Measurements from ENCODE around the gene PRKCB. TPM values are rescaled to one million over a fixed set of nuclear protein-coding genes. Genes with fewer than 3 reads are reported as not detected.

The PRKCB gene
- polyA plus RNA-seq, 2 of the 4 experiments (the other 2 are of a cell fraction): 0.09 to 0.22 TPM

- FAIRE-seq: no peak
- no peak for DNase-seq (ENCODE audit: low read depth in 1 of 2, low spot score in 1 of 2)
- H3K4me3 ChIP-seq: no peak overlapping the region
- no peak overlapping the region for H3K27ac ChIP-seq
- TF ChIP-seq RARB (CRISPR knock-in tag; IDR thresholded peaks at IDR 0.05): no peak
- no peak for TF ChIP-seq CBX2 (IDR thresholded peaks at IDR 0.05; ENCODE audit: borderline replicate concordance, low read depth)
- TF ChIP-seq RNF2 (IDR thresholded peaks at IDR 0.05; ENCODE audit: borderline replicate concordance, low read depth): no peak
- no peak for TF ChIP-seq PBX3 (IDR thresholded peaks at IDR 0.05)
- no peak for TF ChIP-seq EHF (CRISPR knock-in tag; IDR thresholded peaks at IDR 0.05)
- no peak for TF ChIP-seq JUNB (IDR thresholded peaks at IDR 0.05)
- TF ChIP-seq PHF8 (IDR thresholded peaks at IDR 0.05; ENCODE audit: borderline replicate concordance, low read depth): no peak
- no peak for TF ChIP-seq CHD4 (IDR thresholded peaks at IDR 0.05; ENCODE audit: borderline replicate concordance)
- no peak for TF ChIP-seq HOXB5 (CRISPR knock-in tag; IDR thresholded peaks at IDR 0.05)
- no peak for TF ChIP-seq CHD2 (IDR thresholded peaks at IDR 0.05; ENCODE audit: low read length, partially characterized antibody)
- TF ChIP-seq ELK1 (IDR thresholded peaks at IDR 0.05; ENCODE audit: low read depth, low read length): no peak
- no peak for TF ChIP-seq NPAS2 (CRISPR knock-in tag; IDR thresholded peaks at IDR 0.05; ENCODE audit: borderline replicate concordance)
- TF ChIP-seq KDM5A (IDR thresholded peaks at IDR 0.05): no peak
- TF ChIP-seq USF2 (IDR thresholded peaks at IDR 0.05): no peak
- TF ChIP-seq RCOR1 (IDR thresholded peaks at IDR 0.05; ENCODE audit: low read depth, low read length): no peak
- no peak overlapping the region for H3K4me2 ChIP-seq
- no peaks in the 10 kb centered on the region for H3K9me3 ChIP-seq
- POLR2A ChIA-PET: interaction anchor here (0.5 kb wide), 1 partner anchor 159 kb away, joined by 4 read pairs; no protein-coding TSS in a partner anchor
- CTCF ChIA-PET: interaction anchor here (1.5 to 1.8 kb wide), 2 partner anchors 25 to 153 kb away, joined by 3 to 5 read pairs; no protein-coding TSS in a partner anchor
- ATAC-seq: no peak
- no peaks in the 10 kb centered on the region for H3K4me1 ChIP-seq
- 0% methylated on average over 2 of the region's 2 CpGs for WGBS (ENCODE audit: missing lambda C conversion rate)
These were observed 263.1 kb downstream of the PRKCB start for GRCh38 chr16:24098896-24099295.

- TF ChIP-seq KDM1A (IDR thresholded peaks at IDR 0.05; ENCODE audit: low read depth) (no peak), ZC3H11A (IDR thresholded peaks at IDR 0.05) (no peak), HOXB5 (CRISPR knock-in tag; IDR thresholded peaks at IDR 0.05) (no peak), HOXA7 (CRISPR knock-in tag; IDR thresholded peaks at IDR 0.05) (no peak), FOSB (CRISPR knock-in tag; IDR thresholded peaks at IDR 0.05) (no peak), HOXB13 (CRISPR knock-in tag; IDR thresholded peaks at IDR 0.05; ENCODE audit: low read depth) (no peak), RAD21 (conservative IDR thresholded peaks at IDR 0.05 in 1 of 2, IDR thresholded peaks at IDR 0.05 in 1 of 2) (no peak), FOSL2 (IDR thresholded peaks at IDR 0.05) (no peak), FOSL2 (CRISPR knock-in tag; IDR thresholded peaks at IDR 0.05) (no peak)
- Histone ChIP-seq H3K4me1 (no peaks in the 10 kb centered on the region), H3K9me3 (no peaks in the 10 kb centered on the region), H3K27ac (no peak overlapping the region), H3K4me3 (no peak overlapping the region), H3K4me2 (no peak overlapping the region)
- ChIA-PET POLR2A (no interaction called here), CTCF (interaction anchor here (2.0 kb wide), 1 partner anchor 56 kb away, joined by 4 read pairs; no protein-coding TSS in a partner anchor)
- WGBS (ENCODE audit: missing lambda C conversion rate): 3% methylated on average over 2 of the region's 2 CpGs
- ATAC-seq (no peak), DNase-seq (ENCODE audit: low read depth in 1 of 2, low spot score in 1 of 2) (no peak), FAIRE-seq (no peak)
These were observed 265.6 kb downstream of the PRKCB start for GRCh38 chr16:24101431-24101830.

All from A549 (cell line).